Activated B cell treated with CpG ODN at 0.5 μM for 24 hours (primary cell): Measurements from ENCODE around the gene TBC1D9B. TPM values are rescaled to one million over a fixed set of nuclear protein-coding genes. Genes with fewer than 3 reads are reported as not detected.
"Not testable (repeated sequence)": the region's sequence is repeated elsewhere in the genome, so short reads cannot be mapped to it uniquely, and the experiment has no call there.

ENCODE experiments used
- ATAC-seq: fragments of 200-7000 bp; cut with Tn5 transposase; one replicate; pipeline ENCODE4 v1.10.0; 2021; ENCODE audit warnings: low read depth, mild to moderate bottlenecking, moderate library complexity
- CTCF ChIA-PET: fragments of 350-600 bp; sonication (Branson Sonifier 250); formaldehyde crosslinking; loops from one replicate; lab custom pipeline; 2021; ENCODE audit warnings: antibody characterized with exemption; lab: Charles Lee
- POLR2A ChIA-PET: fragments of 350-600 bp; sonication (Branson Sonifier 250); formaldehyde crosslinking; loops from one replicate; lab custom pipeline; 2021; ENCODE audit warnings: antibody characterized with exemption; lab: Charles Lee
- DNase-seq: peaks from one replicate; pipeline ENCODE4 v3.0.0; 2022
- H3K27ac Mint-ChIP-seq: one replicate; pipeline ENCODE4 v1.8.0; 2020; ENCODE audit warnings: mixed read lengths
- H3K27me3 Mint-ChIP-seq: one replicate; pipeline ENCODE4 v1.8.0; 2021; ENCODE audit warnings: mixed read lengths
- H3K36me3 Mint-ChIP-seq: one replicate; pipeline ENCODE4 v1.8.0; 2021; ENCODE audit warnings: low read depth, mixed read lengths
- H3K4me1 Mint-ChIP-seq: one replicate; pipeline ENCODE4 v1.8.0; 2021; ENCODE audit warnings: mixed read lengths
- H3K4me3 Mint-ChIP-seq: one replicate; pipeline ENCODE4 v1.8.0; 2020; ENCODE audit warnings: mild to moderate bottlenecking, mixed read lengths
- H3K9me3 Mint-ChIP-seq: one replicate; pipeline ENCODE4 v1.8.0; 2020; ENCODE audit warnings: mixed read lengths
- intact Hi-C: fragments of 100-400 bp; cut with micrococcal nuclease; formaldehyde crosslinking; loops from one replicate; pipeline ENCODE4 v1.15.1; 2024
- total RNA-seq: library from RNA; stranded (reverse); gene quantifications from 2 replicates; pipeline ENCODE4 v1.2.3, GENCODE V29; 2022
- TF ChIP-seq, protein P1 (sequence below): fragments of 200-600 bp; IDR thresholded peaks from one replicate; pipeline ENCODE4 v1.8.0; 2022; ENCODE audit warnings: antibody characterized with exemption, mild to moderate bottlenecking

The TBC1D9B gene
- total RNA-seq, 1 donor from 2014 or later = 117 TPM

DNA sequence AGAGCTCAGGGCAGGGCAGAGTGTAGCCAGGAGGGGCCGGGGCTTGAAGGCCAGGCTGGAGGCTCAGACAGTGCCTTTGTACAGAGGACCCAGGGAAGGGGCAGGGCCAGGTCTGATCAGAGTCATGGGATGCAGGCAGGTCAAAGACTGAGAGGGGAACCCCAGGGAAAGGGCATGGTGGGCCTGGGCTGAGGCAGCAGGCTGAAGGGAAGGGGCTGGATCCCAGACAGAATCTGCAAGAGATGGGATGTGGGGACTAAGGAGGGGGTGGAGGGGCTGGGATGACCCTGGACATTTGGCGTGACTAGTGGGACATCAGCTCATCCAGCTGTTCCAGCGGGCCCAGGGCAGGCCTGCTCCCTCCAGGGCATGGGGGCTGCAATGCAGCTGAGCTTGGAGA, 33.6 kb downstream of the TBC1D9B start:
- no peak overlapping the region for H3K27ac Mint-ChIP-seq
- no peaks in the 10 kb centered on the region for H3K4me1 Mint-ChIP-seq
- no peaks in the 10 kb centered on the region for H3K27me3 Mint-ChIP-seq
- ChIA-PET CTCF (no interaction called here), POLR2A (no interaction called here)
- DNase-seq (no peak), ATAC-seq (no peak)
- TF ChIP-seq, protein P1, sequence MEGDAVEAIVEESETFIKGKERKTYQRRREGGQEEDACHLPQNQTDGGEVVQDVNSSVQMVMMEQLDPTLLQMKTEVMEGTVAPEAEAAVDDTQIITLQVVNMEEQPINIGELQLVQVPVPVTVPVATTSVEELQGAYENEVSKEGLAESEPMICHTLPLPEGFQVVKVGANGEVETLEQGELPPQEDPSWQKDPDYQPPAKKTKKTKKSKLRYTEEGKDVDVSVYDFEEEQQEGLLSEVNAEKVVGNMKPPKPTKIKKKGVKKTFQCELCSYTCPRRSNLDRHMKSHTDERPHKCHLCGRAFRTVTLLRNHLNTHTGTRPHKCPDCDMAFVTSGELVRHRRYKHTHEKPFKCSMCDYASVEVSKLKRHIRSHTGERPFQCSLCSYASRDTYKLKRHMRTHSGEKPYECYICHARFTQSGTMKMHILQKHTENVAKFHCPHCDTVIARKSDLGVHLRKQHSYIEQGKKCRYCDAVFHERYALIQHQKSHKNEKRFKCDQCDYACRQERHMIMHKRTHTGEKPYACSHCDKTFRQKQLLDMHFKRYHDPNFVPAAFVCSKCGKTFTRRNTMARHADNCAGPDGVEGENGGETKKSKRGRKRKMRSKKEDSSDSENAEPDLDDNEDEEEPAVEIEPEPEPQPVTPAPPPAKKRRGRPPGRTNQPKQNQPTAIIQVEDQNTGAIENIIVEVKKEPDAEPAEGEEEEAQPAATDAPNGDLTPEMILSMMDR = no peak
- H3K4me3 Mint-ChIP-seq = no peak overlapping the region
- no peaks in the 10 kb centered on the region for H3K9me3 Mint-ChIP-seq
- intact Hi-C loops = no loop called here
- H3K36me3 Mint-ChIP-seq = peaks cover 69% of the 10 kb centered on the region

- Mint-ChIP-seq H3K4me1 (no peaks in the 10 kb centered on the region), H3K4me3 (no peak overlapping the region), H3K9me3 (no peaks in the 10 kb centered on the region), H3K27me3 (no peaks in the 10 kb centered on the region), H3K27ac (no peak overlapping the region), H3K36me3 (peaks cover 70% of the 10 kb centered on the region)
- intact Hi-C loops = no loop called here
- ChIA-PET CTCF (no interaction called here), POLR2A (interaction anchor here (1.0 kb wide), 1 partner anchor 33 kb away, joined by 3 read pairs; no protein-coding TSS in a partner anchor)
- TF ChIP-seq, protein P1 = no peak
- no peak for ATAC-seq
- DNase-seq = no peak
Observed at GRCh38 chr5:179873588-179874110, 34.0 kb downstream of the TBC1D9B start.

DNA sequence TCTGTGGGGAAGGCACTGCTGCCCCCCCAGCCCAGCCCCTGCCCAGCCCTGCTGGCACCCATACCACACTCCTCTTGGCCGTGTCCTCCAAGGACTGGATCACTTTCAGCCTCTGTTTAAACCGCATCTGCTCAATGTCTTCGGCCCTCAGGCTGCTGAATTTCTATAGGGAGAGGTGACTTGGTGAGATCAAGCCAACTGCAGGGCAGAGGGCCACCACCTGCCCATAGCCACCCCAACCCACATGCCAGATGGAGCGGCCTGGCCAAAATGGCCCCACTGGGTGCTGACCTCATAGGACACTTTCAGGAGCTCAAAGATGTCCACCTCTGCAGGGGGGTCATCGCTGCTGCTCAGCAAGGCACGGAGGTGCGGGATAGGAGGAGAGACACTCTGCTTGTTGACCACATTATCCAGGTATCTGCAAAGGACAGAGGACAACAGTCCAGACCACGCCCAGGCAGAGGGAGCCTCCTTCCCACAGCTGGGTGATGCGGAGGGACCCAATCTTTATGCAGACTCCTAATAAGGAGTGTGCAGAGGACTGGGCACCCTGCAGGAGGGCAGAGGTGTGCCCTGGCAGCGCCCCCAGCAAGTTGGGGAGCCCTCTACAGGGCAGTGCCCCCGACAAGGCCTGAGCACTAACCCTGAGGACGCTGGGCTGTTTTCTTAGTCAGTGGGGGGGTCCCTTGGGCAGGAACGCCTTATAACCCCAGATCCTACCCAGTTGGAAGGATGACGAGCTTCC, 34.7 kb downstream of the TBC1D9B start:
- CTCF ChIA-PET = no interaction called here
- no peaks in the 10 kb centered on the region for H3K27me3 Mint-ChIP-seq
- no peak overlapping the region for H3K27ac Mint-ChIP-seq
- POLR2A ChIA-PET = interaction anchor here (1.0 kb wide), 1 partner anchor 34 kb away, joined by 3 read pairs; no protein-coding TSS in a partner anchor
- DNase-seq (no peak), ATAC-seq (no peak)
- H3K4me1 Mint-ChIP-seq = no peaks in the 10 kb centered on the region
- H3K4me3 Mint-ChIP-seq = no peak overlapping the region
- intact Hi-C loops = no loop called here
- peaks cover 71% of the 10 kb centered on the region for H3K36me3 Mint-ChIP-seq
- no peaks in the 10 kb centered on the region for H3K9me3 Mint-ChIP-seq
- TF ChIP-seq, protein P1 = no peak

GRCh38 chr5:179872055-179872827, 35.5 kb downstream of the TBC1D9B start:
- Mint-ChIP-seq H3K4me1 (no peaks in the 10 kb centered on the region), H3K27me3 (no peaks in the 10 kb centered on the region), H3K36me3 (peaks cover 70% of the 10 kb centered on the region), H3K4me3 (no peak overlapping the region), H3K27ac (no peak overlapping the region), H3K9me3 (no peaks in the 10 kb centered on the region)
- ATAC-seq (no peak), DNase-seq (no peak)
- CTCF ChIA-PET = interaction anchor here (1.2 kb wide), 1 partner anchor 103 kb away, joined by 4 read pairs; no protein-coding TSS in a partner anchor
- POLR2A ChIA-PET = no interaction called here
- TF ChIP-seq, protein P1 = no peak
- intact Hi-C loops = no loop called here

DNA sequence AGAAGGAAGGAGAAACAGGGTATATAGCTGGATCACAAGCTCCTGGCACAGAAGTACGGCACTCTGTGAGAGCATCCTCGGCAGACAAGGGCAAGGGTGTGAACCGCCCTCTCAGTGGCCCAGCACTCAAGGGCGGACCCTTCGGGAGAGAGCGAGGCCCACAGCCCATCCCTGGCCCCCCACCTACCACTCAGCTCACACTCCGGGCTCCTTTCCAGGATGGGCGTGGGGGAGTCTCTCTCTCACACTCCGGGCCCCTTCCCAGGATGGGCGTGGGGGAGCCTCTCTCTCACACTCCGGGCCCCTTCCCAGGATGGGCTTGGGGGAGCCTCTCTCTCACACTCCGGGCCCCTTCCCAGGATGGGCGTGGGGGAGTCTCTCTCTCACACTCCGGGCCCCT, 36.2 kb downstream of the TBC1D9B start:
- intact Hi-C loops = not testable (repeated sequence)
- CTCF ChIA-PET = interaction anchor here (1.2 kb wide), 1 partner anchor 103 kb away, joined by 4 read pairs; no protein-coding TSS in a partner anchor

More for the DNA sequence above, 36.2 kb downstream of the TBC1D9B start:
- H3K9me3 Mint-ChIP-seq, H3K4me3 Mint-ChIP-seq, ATAC-seq, H3K27ac Mint-ChIP-seq, H3K27me3 Mint-ChIP-seq, H3K4me1 Mint-ChIP-seq, POLR2A ChIA-PET, DNase-seq: not testable (repeated sequence)
- H3K36me3 Mint-ChIP-seq = peaks cover 71% of the 10 kb centered on the region
